Ascending aorta (tissue), 2 donors: Measurements from ENCODE around the gene ST13. TPM values are rescaled to one million over a fixed set of nuclear protein-coding genes. Genes with fewer than 3 reads are reported as not detected.
A peak's percentile ranks its signal among the peaks of the same experiment; 100 is the strongest.

Source experiments
- DNase-seq, 2 donors: peaks; one replicate each; pipeline ENCODE4 v3.0.0-alpha.2; 2019; ENCODE audit warnings: low spot score in 2 of 2
- H3K27ac ChIP-seq, 2 donors: fragments of 200-600 bp; sonication (generic); one replicate each; pipeline ENCODE4 v1.5.1; 2016 to 2017; ENCODE audit warnings: mild to moderate bottlenecking in 1 of 2
- H3K27me3 ChIP-seq: fragments of 200-600 bp; sonication (generic); one replicate; pipeline ENCODE4 v1.5.1; 2017
- H3K36me3 ChIP-seq, 2 donors: fragments of 200-600 bp; sonication (generic); one replicate each; pipeline ENCODE4 v1.5.1; 2016
- H3K4me1 ChIP-seq, 2 donors: fragments of 200-600 bp; sonication (generic); one replicate each; pipeline ENCODE4 v1.5.1; 2016 to 2017; ENCODE audit warnings: mild to moderate bottlenecking in 1 of 2
- H3K4me3 ChIP-seq, 2 donors: fragments of 200-600 bp; sonication (generic); one replicate each; pipeline ENCODE4 v1.5.1; 2016 to 2017; ENCODE audit warnings: mild to moderate bottlenecking in 1 of 2
- H3K9me3 ChIP-seq, 2 donors: fragments of 200-600 bp; sonication (generic); one replicate each; pipeline ENCODE4 v1.5.1; 2016
- CTCF ChIP-seq, 3 experiments: fragments of 200-600 bp in 2 of 3; fragments of 450-650 bp in 1 of 3; sonication (generic) in 2 of 3; IDR thresholded peaks; one replicate each; pipeline ENCODE4 v1.5.1; 2016 to 2019; ENCODE audit warnings: antibody characterized with exemption in 3 of 3, mild to moderate bottlenecking in 1 of 3, moderate library complexity in 1 of 3
- intact Hi-C: fragments of 100-400 bp; cut with DNase I; formaldehyde crosslinking; loops from one replicate; pipeline ENCODE4 v1.15.1; 2023
- total RNA-seq: library from RNA; depleted of rRNA; stranded (reverse); fragments of >200 nt; gene quantifications from one replicate; pipeline ENCODE4 v1.1.0, GENCODE V29; 2016

Gene ST13
- total RNA-seq, 1 donor from 2014 or later: 46.0 TPM

- H3K9me3 ChIP-seq: no peaks in the 10 kb centered on the region
- intact Hi-C loops: no loop called here
- H3K27me3 ChIP-seq: no peaks in the 10 kb centered on the region
- H3K4me1 ChIP-seq: no peaks in the 10 kb centered on the region
- H3K4me3 ChIP-seq: no peak overlapping the region
- no peak overlapping the region for H3K27ac ChIP-seq
- peaks cover 15 to 17% of the 10 kb centered on the region in 2 donors for H3K36me3 ChIP-seq
- TF ChIP-seq CTCF (IDR thresholded peaks at IDR 0.05): no peak
- no peak for DNase-seq
Measured at GRCh38 chr22:40867109-40867508, 10.7 kb upstream of the ST13 start.

GRCh38 chr22:40862537-40862936 is 6.1 kb upstream of the ST13 start:
- no peak for TF ChIP-seq CTCF (IDR thresholded peaks at IDR 0.05)
- no peak for DNase-seq
- intact Hi-C loops: no loop called here
- Histone ChIP-seq H3K27me3 (no peaks in the 10 kb centered on the region), H3K36me3 (peaks cover 0 to 15% of the 10 kb centered on the region in 2 donors), H3K9me3 (no peaks in the 10 kb centered on the region), H3K27ac (no peak overlapping the region), H3K4me1 (peaks cover 4 to 10% of the 10 kb centered on the region in 2 donors), H3K4me3 (no peak overlapping the region)

GRCh38 chr22:40862013-40862412 is 5.6 kb upstream of the ST13 start, which contains the start of gene DNAJB7:
DNAJB7 (minus strand) TSS chr22:40862113; CDS start chr22:40861994, 119 bp downstream.
- intact Hi-C loops: no loop called here
- H3K4me1 ChIP-seq: peaks cover 4 to 12% of the 10 kb centered on the region in 2 donors
- H3K36me3 ChIP-seq: peaks cover 0 to 15% of the 10 kb centered on the region in 2 donors
- H3K9me3 ChIP-seq: no peaks in the 10 kb centered on the region
- no peak within 1 kb of the TSS for H3K27ac ChIP-seq
- H3K4me3 ChIP-seq: no peak within 1 kb of the TSS
- no peaks in the 10 kb centered on the region for H3K27me3 ChIP-seq
- no peak for TF ChIP-seq CTCF (IDR thresholded peaks at IDR 0.05)
- DNase-seq: no peak

GRCh38 chr22:40857309-40857855 is 943 bp upstream of the ST13 start:
- TF ChIP-seq CTCF (IDR thresholded peaks at IDR 0.05): no peak
- intact Hi-C loops: loop anchor here (1.0 to 5.0 kb wide), 6 partner anchors 38 to 765 kb away; partner anchors contain the start of genes DESI1, L3MBTL2, RBX1 and SLC25A17

GRCh38 chr22:40855979-40856512 is 393 bp downstream of the ST13 start:
- Histone ChIP-seq H3K27me3 (no peaks in the 10 kb centered on the region), H3K27ac (peak overlapping the region; percentile 87 to 96), H3K4me3 (peak overlapping the region; percentile 73 to 99), H3K36me3 (no peaks in the 10 kb centered on the region), H3K9me3 (no peaks in the 10 kb centered on the region), H3K4me1 (peaks cover 10 to 29% of the 10 kb centered on the region in 2 donors)
- peak in 1 of 2 donors; percentile 67 for DNase-seq
- intact Hi-C loops: loop anchor here (2.0 to 5.0 kb wide), 5 partner anchors 96 to 766 kb away; partner anchors contain the start of genes DESI1, L3MBTL2, RBX1 and XRCC6
- no peak for TF ChIP-seq CTCF (IDR thresholded peaks at IDR 0.05)

More at GRCh38 chr22:40857309-40857855, 943 bp upstream of the ST13 start:
- no peaks in the 10 kb centered on the region for H3K27me3 ChIP-seq
- peaks cover 0 to 11% of the 10 kb centered on the region in 2 donors for H3K36me3 ChIP-seq
- DNase-seq: no peak
- no peaks in the 10 kb centered on the region for H3K9me3 ChIP-seq
- peaks cover 10 to 29% of the 10 kb centered on the region in 2 donors for H3K4me1 ChIP-seq
- H3K4me3 ChIP-seq: peak overlapping the region; percentile 73 to 99
- H3K27ac ChIP-seq: peak overlapping the region; percentile 87 to 96
